ENCODE measurements around the gene PAM.

GRCh38 chr5:102890133-102890532, 135.0 kb downstream of the PAM start:
- TF ChIP-seq EZH2 (IDR thresholded peaks at IDR 0.05; ENCODE audit: low read length) = no peak
- TF ChIP-seq CTCF (optimal IDR thresholded peaks at IDR 0.05 in 1 of 3, IDR thresholded peaks at IDR 0.05 in 1 of 3, conservative IDR thresholded peaks at IDR 0.05 in 1 of 3; ENCODE audit: extremely low read depth in 1 of 3, insufficient read depth in 2 of 3, low read length in 3 of 3) = no peak
